ENCODE measurements around the gene SLC6A7.

The SLC6A7 gene

GRCh38 chr5:150213530-150213929, 23.7 kb downstream of the SLC6A7 start:
- Histone ChIP-seq H2AK5ac (ENCODE audit: low read length) (no peak overlapping the region), H2BK5ac (ENCODE audit: low read depth, low read length, poor library complexity) (no peak overlapping the region), H2AFZ (ENCODE audit: insufficient read depth, low read length, poor library complexity) (no peak overlapping the region), H3K9me3 (ENCODE audit: insufficient read depth, low read depth, low read length) (no peaks in the 10 kb centered on the region), H4K8ac (ENCODE audit: low read depth, low read length) (no peak overlapping the region), H2BK12ac (ENCODE audit: low read length) (no peak overlapping the region), H2BK120ac (ENCODE audit: insufficient read depth, low read length, poor library complexity) (no peak overlapping the region), H4K91ac (ENCODE audit: low read depth, low read length) (no peak overlapping the region), H3K14ac (ENCODE audit: low read length) (no peak overlapping the region), H3K4me2 (ENCODE audit: low read length) (no peak overlapping the region), H4K12ac (ENCODE audit: low read depth, low read length) (no peak overlapping the region), H3K18ac (ENCODE audit: low read length) (no peak overlapping the region), H3K27ac (ENCODE audit: low read depth, low read length) (no peak overlapping the region), H3K4me1 (ENCODE audit: control insufficient read depth in 1 of 2, insufficient read depth in 2 of 2, low read length in 2 of 2) (peaks cover 4 to 9% of the 10 kb centered on the region in 2 experiments), H3K23ac (ENCODE audit: low read length) (no peak overlapping the region), H3K79me1 (ENCODE audit: low read length) (no peaks in the 10 kb centered on the region), H3K36me3 (ENCODE audit: control insufficient read depth in 1 of 2, insufficient read depth in 2 of 2, low read length in 2 of 2) (no peaks in the 10 kb centered on the region), H3K79me2 (ENCODE audit: control insufficient read depth, insufficient read depth, low read length, poor library complexity) (no peaks in the 10 kb centered on the region), H3K4ac (ENCODE audit: low read depth, low read length) (no peak overlapping the region), H3K9ac (ENCODE audit: low read length) (no peak overlapping the region), H3K27me3 (ENCODE audit: insufficient read depth, low read length) (no peaks in the 10 kb centered on the region), H3K4me3 (ENCODE audit: low read depth, low read length) (no peak overlapping the region)
- WGBS (ENCODE audit: extremely low coverage, insufficient coverage, insufficient read length): no CpG with 5 or more reads among the region's 6 CpGs
- no peak for DNase-seq

- H3K4me2 ChIP-seq (ENCODE audit: low read length): no peak overlapping the region
- H4K91ac ChIP-seq (ENCODE audit: low read depth, low read length): no peak overlapping the region
- H3K23ac ChIP-seq (ENCODE audit: low read length): no peak overlapping the region
- no peak overlapping the region for H2BK5ac ChIP-seq (ENCODE audit: low read depth, low read length, poor library complexity)
- no peaks in the 10 kb centered on the region for H3K36me3 ChIP-seq (ENCODE audit: control insufficient read depth in 1 of 2, insufficient read depth in 2 of 2, low read length in 2 of 2)
- no peak overlapping the region for H3K18ac ChIP-seq (ENCODE audit: low read length)
- H3K14ac ChIP-seq (ENCODE audit: low read length): no peak overlapping the region
- no CpG with 5 or more reads among the region's 7 CpGs for WGBS (ENCODE audit: extremely low coverage, insufficient coverage, insufficient read length)
- no peak overlapping the region for H3K27ac ChIP-seq (ENCODE audit: low read depth, low read length)
- H3K4me1 ChIP-seq (ENCODE audit: control insufficient read depth in 1 of 2, insufficient read depth in 2 of 2, low read length in 2 of 2): peaks cover 4 to 5% of the 10 kb centered on the region in 2 experiments
- no peaks in the 10 kb centered on the region for H3K9me3 ChIP-seq (ENCODE audit: insufficient read depth, low read depth, low read length)
- no peaks in the 10 kb centered on the region for H3K27me3 ChIP-seq (ENCODE audit: insufficient read depth, low read length)
- H3K4ac ChIP-seq (ENCODE audit: low read depth, low read length): no peak overlapping the region
- no peak for DNase-seq
- H3K9ac ChIP-seq (ENCODE audit: low read length): no peak overlapping the region
- H3K79me1 ChIP-seq (ENCODE audit: low read length): no peaks in the 10 kb centered on the region
- no peak overlapping the region for H2AFZ ChIP-seq (ENCODE audit: insufficient read depth, low read length, poor library complexity)
- H2AK5ac ChIP-seq (ENCODE audit: low read length): no peak overlapping the region
- H4K12ac ChIP-seq (ENCODE audit: low read depth, low read length): no peak overlapping the region
- H4K8ac ChIP-seq (ENCODE audit: low read depth, low read length): no peak overlapping the region
- H3K79me2 ChIP-seq (ENCODE audit: control insufficient read depth, insufficient read depth, low read length, poor library complexity): no peaks in the 10 kb centered on the region
- H3K4me3 ChIP-seq (ENCODE audit: low read depth, low read length): no peak overlapping the region
- no peak overlapping the region for H2BK12ac ChIP-seq (ENCODE audit: low read length)
- no peak overlapping the region for H2BK120ac ChIP-seq (ENCODE audit: insufficient read depth, low read length, poor library complexity)
Observed at GRCh38 chr5:150214289-150214688, 24.4 kb downstream of the SLC6A7 start.

GRCh38 chr5:150215979-150216944, 26.4 kb downstream of the SLC6A7 start:
- no peak overlapping the region for H4K91ac ChIP-seq (ENCODE audit: low read depth, low read length)
- peaks cover 4 to 5% of the 10 kb centered on the region in 2 experiments for H3K4me1 ChIP-seq (ENCODE audit: control insufficient read depth in 1 of 2, insufficient read depth in 2 of 2, low read length in 2 of 2)
- no peak overlapping the region for H3K23ac ChIP-seq (ENCODE audit: low read length)
- no peak overlapping the region for H3K4ac ChIP-seq (ENCODE audit: low read depth, low read length)
- H2AK5ac ChIP-seq (ENCODE audit: low read length): no peak overlapping the region
- no peak overlapping the region for H3K4me3 ChIP-seq (ENCODE audit: low read depth, low read length)
- no peak overlapping the region for H2AFZ ChIP-seq (ENCODE audit: insufficient read depth, low read length, poor library complexity)
- no peak overlapping the region for H3K27ac ChIP-seq (ENCODE audit: low read depth, low read length)
- no peaks in the 10 kb centered on the region for H3K79me1 ChIP-seq (ENCODE audit: low read length)
- no peak overlapping the region for H3K9ac ChIP-seq (ENCODE audit: low read length)
- no peak overlapping the region for H3K14ac ChIP-seq (ENCODE audit: low read length)
- H4K8ac ChIP-seq (ENCODE audit: low read depth, low read length): no peak overlapping the region
- H3K79me2 ChIP-seq (ENCODE audit: control insufficient read depth, insufficient read depth, low read length, poor library complexity): no peaks in the 10 kb centered on the region
- no peaks in the 10 kb centered on the region for H3K36me3 ChIP-seq (ENCODE audit: control insufficient read depth in 1 of 2, insufficient read depth in 2 of 2, low read length in 2 of 2)
- WGBS (ENCODE audit: extremely low coverage, insufficient coverage, insufficient read length): no CpG with 5 or more reads among the region's 10 CpGs
- H3K4me2 ChIP-seq (ENCODE audit: low read length): no peak overlapping the region
- H3K18ac ChIP-seq (ENCODE audit: low read length): no peak overlapping the region
- no peaks in the 10 kb centered on the region for H3K9me3 ChIP-seq (ENCODE audit: insufficient read depth, low read depth, low read length)
- no peak for DNase-seq
- H2BK120ac ChIP-seq (ENCODE audit: insufficient read depth, low read length, poor library complexity): no peak overlapping the region
- no peak overlapping the region for H2BK12ac ChIP-seq (ENCODE audit: low read length)
- H2BK5ac ChIP-seq (ENCODE audit: low read depth, low read length, poor library complexity): no peak overlapping the region
- no peaks in the 10 kb centered on the region for H3K27me3 ChIP-seq (ENCODE audit: insufficient read depth, low read length)
- H4K12ac ChIP-seq (ENCODE audit: low read depth, low read length): no peak overlapping the region

- no peak overlapping the region for H2BK5ac ChIP-seq (ENCODE audit: low read depth, low read length, poor library complexity)
- no peaks in the 10 kb centered on the region for H3K27me3 ChIP-seq (ENCODE audit: insufficient read depth, low read length)
- no peak overlapping the region for H4K8ac ChIP-seq (ENCODE audit: low read depth, low read length)
- DNase-seq: no peak
- no CpG with 5 or more reads among the region's 2 CpGs for WGBS (ENCODE audit: extremely low coverage, insufficient coverage, insufficient read length)
- no peak overlapping the region for H3K18ac ChIP-seq (ENCODE audit: low read length)
- no peak overlapping the region for H2AFZ ChIP-seq (ENCODE audit: insufficient read depth, low read length, poor library complexity)
- H3K23ac ChIP-seq (ENCODE audit: low read length): no peak overlapping the region
- H3K9ac ChIP-seq (ENCODE audit: low read length): no peak overlapping the region
- no peak overlapping the region for H2BK12ac ChIP-seq (ENCODE audit: low read length)
- H3K4me2 ChIP-seq (ENCODE audit: low read length): no peak overlapping the region
- H3K9me3 ChIP-seq (ENCODE audit: insufficient read depth, low read depth, low read length): no peaks in the 10 kb centered on the region
- H3K4ac ChIP-seq (ENCODE audit: low read depth, low read length): no peak overlapping the region
- no peak overlapping the region for H2BK120ac ChIP-seq (ENCODE audit: insufficient read depth, low read length, poor library complexity)
- H4K91ac ChIP-seq (ENCODE audit: low read depth, low read length): no peak overlapping the region
- peak overlapping the region; percentile 15 for H2AK5ac ChIP-seq (ENCODE audit: low read length)
- H4K12ac ChIP-seq (ENCODE audit: low read depth, low read length): no peak overlapping the region
- no peaks in the 10 kb centered on the region for H3K36me3 ChIP-seq (ENCODE audit: control insufficient read depth in 1 of 2, insufficient read depth in 2 of 2, low read length in 2 of 2)
- H3K79me2 ChIP-seq (ENCODE audit: control insufficient read depth, insufficient read depth, low read length, poor library complexity): no peaks in the 10 kb centered on the region
- peaks cover 3 to 4% of the 10 kb centered on the region in 2 experiments for H3K4me1 ChIP-seq (ENCODE audit: control insufficient read depth in 1 of 2, insufficient read depth in 2 of 2, low read length in 2 of 2)
- H3K79me1 ChIP-seq (ENCODE audit: low read length): no peaks in the 10 kb centered on the region
- H3K14ac ChIP-seq (ENCODE audit: low read length): no peak overlapping the region
- H3K4me3 ChIP-seq (ENCODE audit: low read depth, low read length): no peak overlapping the region
- no peak overlapping the region for H3K27ac ChIP-seq (ENCODE audit: low read depth, low read length)
Observed at GRCh38 chr5:150217038-150217437, 27.2 kb downstream of the SLC6A7 start.

Measured in trophoblast cell (in vitro differentiated cells and primary cell).